Calu3 (cell line): ENCODE measurements around the gene SNX25. TPM values are rescaled to one million over a fixed set of nuclear protein-coding genes. Genes with fewer than 3 reads are reported as not detected.

ENCODE experiments used
- BruUV-seq: library from RNA; stranded (reverse); fragments of 400-500 nt; replicated peaks from 2 replicates; lab custom pipeline; 2021; lab: Mats Ljungman, UMichigan
- CTCF ChIA-PET: fragments of 300-600 bp; sonication (Branson Sonifier 250); formaldehyde crosslinking; loops from one replicate; lab custom pipeline; 2022; ENCODE audit warnings: antibody characterized with exemption; lab: Charles Lee
- DNase-seq: peaks from one replicate; pipeline ENCODE4 v3.0.0; 2022
- H3K27ac Mint-ChIP-seq: one replicate; pipeline ENCODE4 v1.8.0; 2022; ENCODE audit warnings: mixed read lengths; ENCODE audit not compliant: unreplicated experiment
- H3K27me3 Mint-ChIP-seq: one replicate; pipeline ENCODE4 v1.8.0; 2022; ENCODE audit warnings: mixed read lengths; ENCODE audit not compliant: unreplicated experiment
- H3K36me3 Mint-ChIP-seq: one replicate; pipeline ENCODE4 v1.8.0; 2022; ENCODE audit warnings: mild to moderate bottlenecking, moderate library complexity, mixed read lengths; ENCODE audit not compliant: insufficient read depth, unreplicated experiment
- H3K4me1 Mint-ChIP-seq: one replicate; pipeline ENCODE4 v1.8.0; 2022; ENCODE audit warnings: mild to moderate bottlenecking, low read depth, mixed read lengths; ENCODE audit not compliant: unreplicated experiment
- H3K4me3 Mint-ChIP-seq: one replicate; pipeline ENCODE4 v1.8.0; 2022; ENCODE audit warnings: mild to moderate bottlenecking, low read depth, moderate library complexity, mixed read lengths; ENCODE audit not compliant: unreplicated experiment
- H3K9me3 Mint-ChIP-seq: one replicate; pipeline ENCODE4 v1.8.0; 2022; ENCODE audit warnings: low read depth, mixed read lengths; ENCODE audit not compliant: unreplicated experiment
- CTCF ChIP-seq: fragments of 200-600 bp; IDR thresholded peaks from one replicate; pipeline ENCODE4 v1.8.0; 2022; ENCODE audit warnings: antibody characterized with exemption; ENCODE audit not compliant: unreplicated experiment
- intact Hi-C: fragments of 100-400 bp; cut with micrococcal nuclease; formaldehyde crosslinking; loops from one replicate; pipeline ENCODE4 v1.10.0; 2022; ENCODE audit not compliant: unreplicated experiment
- total RNA-seq: library from RNA; stranded (reverse); gene quantifications from 2 replicates; pipeline ENCODE4 v1.2.3, GENCODE V29; 2022

The SNX25 gene
- total RNA-seq, 1 experiment from 2014 or later = 16.1 TPM

DNA sequence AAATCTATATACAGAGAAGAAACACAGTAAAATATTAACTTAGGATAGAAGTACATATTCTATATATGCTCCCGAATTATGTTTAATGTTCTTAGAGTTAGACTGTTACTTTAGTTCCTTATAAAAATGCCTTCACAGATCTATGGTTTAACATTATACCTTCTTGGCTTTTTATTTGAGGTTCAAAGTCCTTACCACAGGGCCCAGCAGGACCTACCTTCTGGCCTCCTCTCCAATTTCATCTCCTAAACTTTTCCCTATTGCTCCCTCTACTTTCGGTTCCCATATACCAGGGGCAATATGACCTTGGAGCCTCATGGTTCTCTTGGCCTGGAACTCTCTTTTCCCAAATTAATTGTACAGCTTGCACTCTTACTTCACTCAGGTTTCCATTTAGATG lies 199.0 kb downstream of the SNX25 start:
- CTCF ChIA-PET = no interaction called here
- Mint-ChIP-seq H3K4me1 (no peaks in the 10 kb centered on the region), H3K9me3 (peaks cover 3% of the 10 kb centered on the region), H3K36me3 (peaks cover 13% of the 10 kb centered on the region), H3K4me3 (no peak overlapping the region), H3K27me3 (no peaks in the 10 kb centered on the region), H3K27ac (no peak overlapping the region)
- DNase-seq = no peak
- intact Hi-C loops = no loop called here
- no peak for TF ChIP-seq CTCF
- BruUV-seq = no TSS peak

- CTCF ChIA-PET = no interaction called here
- H3K9me3 Mint-ChIP-seq = peaks cover 3% of the 10 kb centered on the region
- no peaks in the 10 kb centered on the region for H3K27me3 Mint-ChIP-seq
- TF ChIP-seq CTCF = no peak
- no peak for DNase-seq
- H3K4me3 Mint-ChIP-seq = no peak overlapping the region
- H3K36me3 Mint-ChIP-seq = peaks cover 5% of the 10 kb centered on the region
- intact Hi-C loops = no loop called here
- no peaks in the 10 kb centered on the region for H3K4me1 Mint-ChIP-seq
- H3K27ac Mint-ChIP-seq = no peak overlapping the region
- no TSS peak for BruUV-seq
Measured at GRCh38 chr4:185411849-185412248, 202.5 kb downstream of the SNX25 start.

DNA sequence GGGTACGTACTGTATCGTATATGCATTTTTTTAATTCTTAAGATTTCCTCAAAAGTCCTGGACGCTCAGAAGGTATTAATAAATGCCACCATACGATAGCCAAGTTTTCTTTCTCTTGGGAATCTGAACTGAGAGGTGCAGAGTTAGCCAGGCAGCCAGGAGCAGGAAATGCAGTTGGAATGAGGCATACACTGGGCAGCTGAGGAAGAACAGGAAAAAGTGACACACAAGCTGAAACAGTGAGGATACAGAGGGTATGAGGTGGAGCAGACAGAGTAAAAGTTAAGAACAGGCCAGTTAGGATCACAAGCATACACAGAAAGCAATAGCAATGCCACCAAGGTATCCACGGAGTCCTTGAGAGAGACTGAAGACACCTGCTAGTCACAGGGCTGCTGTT lies 203.0 kb downstream of the SNX25 start:
- intact Hi-C loops = no loop called here
- BruUV-seq = no TSS peak
- H3K4me1 Mint-ChIP-seq = no peaks in the 10 kb centered on the region
- H3K27me3 Mint-ChIP-seq = no peaks in the 10 kb centered on the region
- H3K4me3 Mint-ChIP-seq = no peak overlapping the region
- CTCF ChIA-PET = no interaction called here
- peaks cover 3% of the 10 kb centered on the region for H3K9me3 Mint-ChIP-seq
- H3K27ac Mint-ChIP-seq = no peak overlapping the region
- DNase-seq = no peak
- peaks cover 8% of the 10 kb centered on the region for H3K36me3 Mint-ChIP-seq
- TF ChIP-seq CTCF = no peak

Other genes with a start within 250 kb of the SNX25 start
- gene HELT, start 191.1 kb upstream of the SNX25 start, total RNA-seq = not detected in 2 replicates
- gene SLC25A4, start 66.3 kb upstream of the SNX25 start, total RNA-seq = 15.2 and 17.8 TPM in 2 replicates
- gene CFAP97, start 5.6 kb upstream of the SNX25 start, total RNA-seq = 36.9 and 38.4 TPM in 2 replicates
- 0.47 and 0.49 TPM in 2 replicates for gene LRP2BP, start 186.3 kb downstream of the SNX25 start, total RNA-seq
- 3.6 and 4.4 TPM in 2 replicates for gene ANKRD37, start 187.2 kb downstream of the SNX25 start, total RNA-seq
- 11.8 and 14.8 TPM in 2 replicates for gene UFSP2, start 216.4 kb downstream of the SNX25 start, total RNA-seq